Keratinocyte (primary cell): Measurements from ENCODE around the gene KDM5C.
"Not testable (repeated sequence)": the region's sequence is repeated elsewhere in the genome, so short reads cannot be mapped to it uniquely, and the experiment has no call there.

Experiments used
- EZH2 ChIP-seq: IDR thresholded peaks from one replicate; pipeline ENCODE4 v1.6.1; 2012; ENCODE audit warnings: inconsistent platforms, mild to moderate bottlenecking, low read length, moderate library complexity
- TF ChIP-seq, protein P1 (sequence below), 3 experiments: IDR thresholded peaks in 1 of 3; conservative IDR thresholded peaks in 1 of 3; optimal IDR thresholded peaks in 1 of 3; 2 replicates in 2 of 3; 3 replicates in 1 of 3; pipeline versions ENCODE3 to v1.5.1; 2011; ENCODE audit warnings: low read length in 3 of 3, mild to moderate bottlenecking in 3 of 3, moderate library complexity in 2 of 3, control low read depth in 1 of 3, inconsistent platforms in 1 of 3; ENCODE audit not compliant: insufficient read depth in 2 of 3; ENCODE audit errors: extremely low read depth in 1 of 3

DNA sequence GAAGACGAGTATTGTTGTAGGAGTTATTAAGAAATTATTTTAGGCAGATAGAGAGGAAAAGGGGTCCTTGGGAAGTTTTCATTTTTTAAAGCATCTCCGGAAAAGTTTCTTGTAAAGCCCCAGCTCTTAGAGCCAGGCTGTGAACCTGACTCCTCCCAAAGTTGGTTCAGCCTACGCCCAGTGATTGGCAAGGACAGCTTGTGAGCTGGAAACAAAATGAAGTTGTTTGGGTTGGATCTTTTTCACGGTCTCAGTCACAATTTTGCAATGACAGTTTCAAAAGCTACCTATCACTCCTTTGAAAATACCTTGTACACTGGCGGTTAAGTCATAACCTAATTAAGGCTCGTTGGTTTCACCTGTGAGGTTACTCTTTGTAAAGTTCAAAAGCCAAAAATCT lies 60.4 kb downstream of the KDM5C start:
- not testable (repeated sequence) for TF ChIP-seq EZH2
- TF ChIP-seq, protein P1, sequence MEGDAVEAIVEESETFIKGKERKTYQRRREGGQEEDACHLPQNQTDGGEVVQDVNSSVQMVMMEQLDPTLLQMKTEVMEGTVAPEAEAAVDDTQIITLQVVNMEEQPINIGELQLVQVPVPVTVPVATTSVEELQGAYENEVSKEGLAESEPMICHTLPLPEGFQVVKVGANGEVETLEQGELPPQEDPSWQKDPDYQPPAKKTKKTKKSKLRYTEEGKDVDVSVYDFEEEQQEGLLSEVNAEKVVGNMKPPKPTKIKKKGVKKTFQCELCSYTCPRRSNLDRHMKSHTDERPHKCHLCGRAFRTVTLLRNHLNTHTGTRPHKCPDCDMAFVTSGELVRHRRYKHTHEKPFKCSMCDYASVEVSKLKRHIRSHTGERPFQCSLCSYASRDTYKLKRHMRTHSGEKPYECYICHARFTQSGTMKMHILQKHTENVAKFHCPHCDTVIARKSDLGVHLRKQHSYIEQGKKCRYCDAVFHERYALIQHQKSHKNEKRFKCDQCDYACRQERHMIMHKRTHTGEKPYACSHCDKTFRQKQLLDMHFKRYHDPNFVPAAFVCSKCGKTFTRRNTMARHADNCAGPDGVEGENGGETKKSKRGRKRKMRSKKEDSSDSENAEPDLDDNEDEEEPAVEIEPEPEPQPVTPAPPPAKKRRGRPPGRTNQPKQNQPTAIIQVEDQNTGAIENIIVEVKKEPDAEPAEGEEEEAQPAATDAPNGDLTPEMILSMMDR (optimal IDR thresholded peaks at IDR 0.05 in 1 of 3, IDR thresholded peaks at IDR 0.05 in 1 of 3, conservative IDR thresholded peaks at IDR 0.05 in 1 of 3; ENCODE audit: extremely low read depth in 1 of 3, insufficient read depth in 2 of 3, low read length in 3 of 3), result not testable (repeated sequence)
